Inferior parietal cortex (tissue), 1 donor: ENCODE measurements around the gene TTLL8.

Experiments used
- DNase-seq: peaks from one replicate; pipeline ENCODE4 v3.0.0-alpha.2; 2016; ENCODE audit errors: extremely low spot score

The TTLL8 gene

GRCh38 chr22:50041361-50042065 lies 16.6 kb downstream of the TTLL8 start:
- no peak for DNase-seq

GRCh38 chr22:50040717-50041116 lies 17.4 kb downstream of the TTLL8 start:
- DNase-seq = no peak

GRCh38 chr22:50039669-50040443 lies 18.2 kb downstream of the TTLL8 start:
- no peak for DNase-seq

GRCh38 chr22:50035976-50036724 lies 21.9 kb downstream of the TTLL8 start:
- DNase-seq = no peak

- DNase-seq = no peak
These were observed 22.8 kb downstream of the TTLL8 start for GRCh38 chr22:50035131-50035881.

- no peak for DNase-seq
These were observed 23.7 kb downstream of the TTLL8 start for GRCh38 chr22:50034126-50035081.

GRCh38 chr22:50032941-50033601 lies 25.0 kb downstream of the TTLL8 start:
- no peak for DNase-seq

GRCh38 chr22:50032109-50032871 lies 25.8 kb downstream of the TTLL8 start:
- no peak for DNase-seq

GRCh38 chr22:50031189-50032091 lies 26.7 kb downstream of the TTLL8 start:
- no peak for DNase-seq

GRCh38 chr22:50030297-50031188 lies 27.6 kb downstream of the TTLL8 start:
- peak; percentile 67 for DNase-seq

GRCh38 chr22:50027639-50028537 lies 30.2 kb downstream of the TTLL8 start:
- peak; percentile 2 for DNase-seq

GRCh38 chr22:50025993-50026392 lies 32.1 kb downstream of the TTLL8 start:
- DNase-seq = no peak

- no peak for DNase-seq
These were observed 35.8 kb downstream of the TTLL8 start for GRCh38 chr22:50022171-50022819.

GRCh38 chr22:50020606-50021005 lies 37.5 kb downstream of the TTLL8 start:
- no peak for DNase-seq

GRCh38 chr22:50019316-50019715 lies 38.8 kb downstream of the TTLL8 start:
- no peak for DNase-seq
